ENCODE results near the gene AMFR.

AMFR gene
- total RNA-seq = 82.1 to 149 reads per million in 2 donors

- DNase-seq = peak; percentile 55
Measured at GRCh38 chr16:56425439-56425832, at the start of gene AMFR. Gene AMFR, minus strand, starts transcription at chr16:56425545. Its CDS starts 218 bp downstream, at chr16:56425327.

- DNase-seq = no peak
Measured at GRCh38 chr16:56470666-56471065, 45.3 kb upstream of the AMFR start.

- DNase-seq = no peak
Measured at GRCh38 chr16:56470232-56470631, 44.9 kb upstream of the AMFR start.

GRCh38 chr16:56469748-56470147, 44.4 kb upstream of the AMFR start:
- no peak for DNase-seq

GRCh38 chr16:56468800-56469199, 43.5 kb upstream of the AMFR start:
- no peak for DNase-seq

- no peak for DNase-seq
Measured at GRCh38 chr16:56466344-56466743, 41.0 kb upstream of the AMFR start.

- DNase-seq = no peak
Measured at GRCh38 chr16:56463153-56463552, 37.8 kb upstream of the AMFR start.

GRCh38 chr16:56462064-56462796, 36.9 kb upstream of the AMFR start:
- DNase-seq = no peak

- no peak for DNase-seq
Measured at GRCh38 chr16:56460101-56460500, 34.8 kb upstream of the AMFR start.

- DNase-seq = no peak
Measured at GRCh38 chr16:56457927-56458470, 32.7 kb upstream of the AMFR start.

GRCh38 chr16:56451753-56452689, 26.7 kb upstream of the AMFR start:
- DNase-seq = no peak

GRCh38 chr16:56450986-56451752, 25.8 kb upstream of the AMFR start, which contains the start of the genes NUDT21 and OGFOD1:
Gene NUDT21, minus strand, starts transcription at chr16:56451332. Its CDS starts 130 bp downstream, at chr16:56451202.
Gene OGFOD1, plus strand, starts transcription at chr16:56451554. Its CDS starts 59 bp downstream, at chr16:56451613.
- peak; percentile 81 for DNase-seq

GRCh38 chr16:56450275-56450985, 25.1 kb upstream of the AMFR start:
- no peak for DNase-seq

GRCh38 chr16:56448005-56448404, 22.7 kb upstream of the AMFR start:
- DNase-seq = no peak

GRCh38 chr16:56447286-56447685, 21.9 kb upstream of the AMFR start:
- no peak for DNase-seq

- no peak for DNase-seq
Measured at GRCh38 chr16:56438038-56438437, 12.7 kb upstream of the AMFR start.

- no peak for DNase-seq
Measured at GRCh38 chr16:56436258-56436657, 10.9 kb upstream of the AMFR start.

GRCh38 chr16:56428091-56428490, 2.7 kb upstream of the AMFR start:
- DNase-seq = no peak

GRCh38 chr16:56426585-56426984, 1.2 kb upstream of the AMFR start:
- DNase-seq = no peak

- DNase-seq = peak; percentile 33
Measured at GRCh38 chr16:56424791-56425438, 430 bp downstream of the AMFR start.

GRCh38 chr16:56424404-56424764, 961 bp downstream of the AMFR start:
- no peak for DNase-seq

All from T-helper 9 cell (primary cell).